ENCODE measurements around the gene HERC3. TPM values are rescaled to one million over a fixed set of nuclear protein-coding genes. Genes with fewer than 3 reads are reported as not detected.

Gene HERC3
- total and polyA plus RNA-seq, 9 donors: 9.1 to 14.7 (median 12.7) TPM

- Histone ChIP-seq H3K4me1 (ENCODE audit: control insufficient read depth, insufficient read depth, low read length) (no peaks in the 10 kb centered on the region), H3K9me3 (replicated peaks; ENCODE audit: control insufficient read depth, low read depth, low read length) (no peaks in the 10 kb centered on the region), H3K27me3 (ENCODE audit: control insufficient read depth, insufficient read depth, low read length) (no peaks in the 10 kb centered on the region), H3K36me3 (ENCODE audit: control insufficient read depth, insufficient read depth, low read length) (peaks cover 5% of the 10 kb centered on the region), H3K27ac (ENCODE audit: low read length) (no peak overlapping the region), H3K4me3 (ENCODE audit: low read length) (no peak overlapping the region)
- no CpG with 5 or more reads among the region's 3 CpGs for WGBS (ENCODE audit: insufficient coverage)
- DNase-seq: no peak
Observed at GRCh38 chr4:88690355-88690754, 98.1 kb downstream of the HERC3 start.

- WGBS (ENCODE audit: insufficient coverage): 88% methylated on average over 1 of the region's 3 CpGs
- Histone ChIP-seq H3K4me3 (ENCODE audit: low read length) (no peak overlapping the region), H3K9me3 (replicated peaks; ENCODE audit: control insufficient read depth, low read depth, low read length) (no peaks in the 10 kb centered on the region), H3K4me1 (ENCODE audit: control insufficient read depth, insufficient read depth, low read length) (peaks cover 5% of the 10 kb centered on the region), H3K27ac (ENCODE audit: low read length) (no peak overlapping the region), H3K27me3 (ENCODE audit: control insufficient read depth, insufficient read depth, low read length) (no peaks in the 10 kb centered on the region), H3K36me3 (ENCODE audit: control insufficient read depth, insufficient read depth, low read length) (peaks cover 11% of the 10 kb centered on the region)
- DNase-seq: no peak
Observed at GRCh38 chr4:88693792-88694191, 101.5 kb downstream of the HERC3 start.

GRCh38 chr4:88696630-88697029 is 104.3 kb downstream of the HERC3 start:
- peak overlapping the region; percentile 11 for H3K27ac ChIP-seq (ENCODE audit: low read length)
- H3K4me3 ChIP-seq (ENCODE audit: low read length): peak overlapping the region; percentile 77
- peaks cover 6% of the 10 kb centered on the region for H3K36me3 ChIP-seq (ENCODE audit: control insufficient read depth, insufficient read depth, low read length)
- peak; percentile 43 for DNase-seq
- H3K9me3 ChIP-seq (replicated peaks; ENCODE audit: control insufficient read depth, low read depth, low read length): no peaks in the 10 kb centered on the region
- WGBS (ENCODE audit: insufficient coverage): no CpG with 5 or more reads among the region's 7 CpGs
- H3K4me1 ChIP-seq (ENCODE audit: control insufficient read depth, insufficient read depth, low read length): peaks cover 5% of the 10 kb centered on the region
- H3K27me3 ChIP-seq (ENCODE audit: control insufficient read depth, insufficient read depth, low read length): no peaks in the 10 kb centered on the region

GRCh38 chr4:88697141-88697540 is 104.9 kb downstream of the HERC3 start:
- WGBS (ENCODE audit: insufficient coverage): 65% methylated on average over 13 of the region's 18 CpGs
- Histone ChIP-seq H3K9me3 (replicated peaks; ENCODE audit: control insufficient read depth, low read depth, low read length) (no peaks in the 10 kb centered on the region), H3K27ac (ENCODE audit: low read length) (peak overlapping the region; percentile 61), H3K4me3 (ENCODE audit: low read length) (peak overlapping the region; percentile 77), H3K36me3 (ENCODE audit: control insufficient read depth, insufficient read depth, low read length) (peaks cover 6% of the 10 kb centered on the region), H3K27me3 (ENCODE audit: control insufficient read depth, insufficient read depth, low read length) (no peaks in the 10 kb centered on the region), H3K4me1 (ENCODE audit: control insufficient read depth, insufficient read depth, low read length) (peaks cover 5% of the 10 kb centered on the region)
- DNase-seq: peak; percentile 58

GRCh38 chr4:88697588-88698329 is 105.5 kb downstream of the HERC3 start, which contains the start of gene NAP1L5:
Gene NAP1L5 (minus strand): TSS chr4:88697829. CDS start chr4:88697754, 75 bp downstream.
- WGBS (ENCODE audit: insufficient coverage): 53% methylated on average over 33 of the region's 40 CpGs
- H3K4me3 ChIP-seq (ENCODE audit: low read length): peak within 1 kb of the TSS; percentile 77
- peak; percentile 83 for DNase-seq
- peaks cover 5% of the 10 kb centered on the region for H3K4me1 ChIP-seq (ENCODE audit: control insufficient read depth, insufficient read depth, low read length)
- peaks cover 6% of the 10 kb centered on the region for H3K36me3 ChIP-seq (ENCODE audit: control insufficient read depth, insufficient read depth, low read length)
- H3K27ac ChIP-seq (ENCODE audit: low read length): peak within 1 kb of the TSS; percentile 61
- H3K27me3 ChIP-seq (ENCODE audit: control insufficient read depth, insufficient read depth, low read length): no peaks in the 10 kb centered on the region
- no peaks in the 10 kb centered on the region for H3K9me3 ChIP-seq (replicated peaks; ENCODE audit: control insufficient read depth, low read depth, low read length)

- WGBS (ENCODE audit: insufficient coverage): 94% methylated on average over 7 of the region's 7 CpGs
- no peak for DNase-seq
- Histone ChIP-seq H3K9me3 (replicated peaks; ENCODE audit: control insufficient read depth, low read depth, low read length) (no peaks in the 10 kb centered on the region), H3K27me3 (ENCODE audit: control insufficient read depth, insufficient read depth, low read length) (no peaks in the 10 kb centered on the region), H3K4me1 (ENCODE audit: control insufficient read depth, insufficient read depth, low read length) (peaks cover 5% of the 10 kb centered on the region), H3K36me3 (ENCODE audit: control insufficient read depth, insufficient read depth, low read length) (peaks cover 6% of the 10 kb centered on the region), H3K27ac (ENCODE audit: low read length) (no peak overlapping the region), H3K4me3 (ENCODE audit: low read length) (no peak overlapping the region)
Observed at GRCh38 chr4:88698519-88698918, 106.2 kb downstream of the HERC3 start.

- peaks cover 16% of the 10 kb centered on the region for H3K36me3 ChIP-seq (ENCODE audit: control insufficient read depth, insufficient read depth, low read length)
- 100% methylated on average over 2 of the region's 2 CpGs for whole genome bisulfite sequencing (ENCODE audit: insufficient coverage)
- H3K9me3 ChIP-seq (replicated peaks; ENCODE audit: control insufficient read depth, low read depth, low read length): no peaks in the 10 kb centered on the region
- peaks cover 8% of the 10 kb centered on the region for H3K4me1 ChIP-seq (ENCODE audit: control insufficient read depth, insufficient read depth, low read length)
- no peak for DNase-seq
- no peak overlapping the region for H3K4me3 ChIP-seq (ENCODE audit: low read length)
- no peak overlapping the region for H3K27ac ChIP-seq (ENCODE audit: low read length)
- no peaks in the 10 kb centered on the region for H3K27me3 ChIP-seq (ENCODE audit: control insufficient read depth, insufficient read depth, low read length)
Observed at GRCh38 chr4:88702782-88703181, 110.5 kb downstream of the HERC3 start.

GRCh38 chr4:88705223-88705622 is 112.9 kb downstream of the HERC3 start:
- Histone ChIP-seq H3K36me3 (ENCODE audit: control insufficient read depth, insufficient read depth, low read length) (peaks cover 11% of the 10 kb centered on the region), H3K4me1 (ENCODE audit: control insufficient read depth, insufficient read depth, low read length) (peaks cover 3% of the 10 kb centered on the region), H3K9me3 (replicated peaks; ENCODE audit: control insufficient read depth, low read depth, low read length) (no peaks in the 10 kb centered on the region), H3K4me3 (ENCODE audit: low read length) (no peak overlapping the region), H3K27ac (ENCODE audit: low read length) (no peak overlapping the region), H3K27me3 (ENCODE audit: control insufficient read depth, insufficient read depth, low read length) (no peaks in the 10 kb centered on the region)
- DNase-seq: no peak

- no peak for DNase-seq
- Histone ChIP-seq H3K27me3 (ENCODE audit: control insufficient read depth, insufficient read depth, low read length) (no peaks in the 10 kb centered on the region), H3K27ac (ENCODE audit: low read length) (no peak overlapping the region), H3K4me3 (ENCODE audit: low read length) (no peak overlapping the region), H3K36me3 (ENCODE audit: control insufficient read depth, insufficient read depth, low read length) (peaks cover 15% of the 10 kb centered on the region), H3K4me1 (ENCODE audit: control insufficient read depth, insufficient read depth, low read length) (peaks cover 3% of the 10 kb centered on the region), H3K9me3 (replicated peaks; ENCODE audit: control insufficient read depth, low read depth, low read length) (no peaks in the 10 kb centered on the region)
- WGBS (ENCODE audit: insufficient coverage): 100% methylated on average over 1 of the region's 3 CpGs
Observed at GRCh38 chr4:88705805-88706492, 113.7 kb downstream of the HERC3 start.

GRCh38 chr4:88706574-88706973 is 114.3 kb downstream of the HERC3 start:
- no peaks in the 10 kb centered on the region for H3K27me3 ChIP-seq (ENCODE audit: control insufficient read depth, insufficient read depth, low read length)
- H3K36me3 ChIP-seq (ENCODE audit: control insufficient read depth, insufficient read depth, low read length): peaks cover 17% of the 10 kb centered on the region
- no peak overlapping the region for H3K4me3 ChIP-seq (ENCODE audit: low read length)
- DNase-seq: peak; percentile 88
- no peaks in the 10 kb centered on the region for H3K9me3 ChIP-seq (replicated peaks; ENCODE audit: control insufficient read depth, low read depth, low read length)
- WGBS (ENCODE audit: insufficient coverage): 20% methylated on average over 5 of the region's 9 CpGs
- peaks cover 3% of the 10 kb centered on the region for H3K4me1 ChIP-seq (ENCODE audit: control insufficient read depth, insufficient read depth, low read length)
- peak overlapping the region; percentile 69 for H3K27ac ChIP-seq (ENCODE audit: low read length)

Data from muscle of leg (tissue), 11 donors.